Sigmoid colon (tissue), 4 donors: ENCODE results near the gene AMHR2.

ENCODE experiments used
- EP300 ChIP-seq, 4 donors: sonication (generic); formaldehyde crosslinking; IDR thresholded peaks; one replicate each; pipeline ENCODE4 v1.6.1; 2017; ENCODE audit warnings: antibody characterized with exemption in 4 of 4
- POLR2A ChIP-seq, 2 donors: fragments of 450-650 bp; IDR thresholded peaks; one replicate each; pipeline ENCODE4 v1.6.1; 2016; ENCODE audit warnings: antibody characterized with exemption in 2 of 2, mild to moderate bottlenecking in 2 of 2, moderate library complexity in 2 of 2
- POLR2AphosphoS5 ChIP-seq, 4 donors: sonication (generic); formaldehyde crosslinking; IDR thresholded peaks; one replicate each; pipeline ENCODE4 v1.6.1; 2017; ENCODE audit warnings: antibody characterized with exemption in 4 of 4
- TF ChIP-seq, protein P1 (sequence below), 4 experiments: fragments of 450-650 bp in 3 of 4; fragments of 200-600 bp in 1 of 4; IDR thresholded peaks; one replicate each; pipeline ENCODE4 v1.5.1; 2016 to 2019; ENCODE audit warnings: antibody characterized with exemption in 4 of 4, mild to moderate bottlenecking in 3 of 4, moderate library complexity in 2 of 4

- TF ChIP-seq, protein P1, sequence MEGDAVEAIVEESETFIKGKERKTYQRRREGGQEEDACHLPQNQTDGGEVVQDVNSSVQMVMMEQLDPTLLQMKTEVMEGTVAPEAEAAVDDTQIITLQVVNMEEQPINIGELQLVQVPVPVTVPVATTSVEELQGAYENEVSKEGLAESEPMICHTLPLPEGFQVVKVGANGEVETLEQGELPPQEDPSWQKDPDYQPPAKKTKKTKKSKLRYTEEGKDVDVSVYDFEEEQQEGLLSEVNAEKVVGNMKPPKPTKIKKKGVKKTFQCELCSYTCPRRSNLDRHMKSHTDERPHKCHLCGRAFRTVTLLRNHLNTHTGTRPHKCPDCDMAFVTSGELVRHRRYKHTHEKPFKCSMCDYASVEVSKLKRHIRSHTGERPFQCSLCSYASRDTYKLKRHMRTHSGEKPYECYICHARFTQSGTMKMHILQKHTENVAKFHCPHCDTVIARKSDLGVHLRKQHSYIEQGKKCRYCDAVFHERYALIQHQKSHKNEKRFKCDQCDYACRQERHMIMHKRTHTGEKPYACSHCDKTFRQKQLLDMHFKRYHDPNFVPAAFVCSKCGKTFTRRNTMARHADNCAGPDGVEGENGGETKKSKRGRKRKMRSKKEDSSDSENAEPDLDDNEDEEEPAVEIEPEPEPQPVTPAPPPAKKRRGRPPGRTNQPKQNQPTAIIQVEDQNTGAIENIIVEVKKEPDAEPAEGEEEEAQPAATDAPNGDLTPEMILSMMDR (IDR thresholded peaks at IDR 0.05) = no peak
- TF ChIP-seq POLR2A (IDR thresholded peaks at IDR 0.05) = no peak
- no peak for TF ChIP-seq EP300 (IDR thresholded peaks at IDR 0.05)
- TF ChIP-seq POLR2AphosphoS5 (IDR thresholded peaks at IDR 0.05) = no peak
Observed at GRCh38 chr12:53466640-53467039, 43.0 kb downstream of the AMHR2 start.
